ENCODE results near the gene STARD9.
A peak's percentile ranks its signal among the peaks of the same experiment; 100 is the strongest.

The STARD9 gene

GRCh38 chr15:42696626-42697025 is 121.2 kb downstream of the STARD9 start:
- no peak for DNase-seq

DNA sequence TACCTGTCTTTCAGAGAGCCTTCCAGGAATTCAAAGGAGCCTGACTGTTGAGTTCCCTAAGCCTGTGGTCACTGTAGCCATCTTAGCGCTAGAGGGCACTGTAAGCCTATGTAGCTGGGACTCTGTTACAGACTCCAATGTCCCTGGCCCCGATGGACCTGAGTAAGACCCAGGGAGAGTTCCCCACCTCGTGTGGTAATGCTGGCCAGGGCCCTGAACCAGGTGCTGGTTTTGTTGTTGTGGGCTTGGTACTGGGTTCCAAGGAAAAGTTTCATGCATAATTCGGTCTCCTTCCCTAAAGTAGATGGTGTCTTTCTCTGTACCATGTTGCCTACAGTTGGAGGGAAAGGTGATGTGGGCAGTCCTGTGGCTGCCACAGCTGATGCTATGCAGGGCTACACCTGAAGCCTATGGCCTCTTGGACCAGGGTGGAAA is 129.1 kb downstream of the STARD9 start:
- DNase-seq = peak in 1 of 2 experiments; percentile 15

DNA sequence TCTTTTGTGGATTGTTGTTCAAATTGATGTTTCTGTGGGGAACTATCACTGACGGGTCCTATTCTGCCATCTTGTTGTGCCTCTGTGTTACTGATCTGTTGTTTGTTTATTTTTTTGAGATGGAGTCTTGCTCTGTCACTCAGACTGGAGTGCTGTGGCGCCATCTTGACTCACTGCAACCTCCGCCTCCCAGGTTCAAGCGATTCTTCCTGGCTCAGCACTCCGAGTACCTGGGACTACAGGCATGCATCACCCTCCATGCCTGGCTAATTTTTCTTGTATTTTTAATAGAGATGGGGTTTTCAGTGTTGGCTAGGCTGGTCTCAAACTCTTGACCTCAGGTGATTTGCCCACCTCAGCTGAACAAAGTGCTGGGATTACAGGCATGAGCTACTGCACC is 129.9 kb downstream of the STARD9 start:
- no peak for DNase-seq

DNA sequence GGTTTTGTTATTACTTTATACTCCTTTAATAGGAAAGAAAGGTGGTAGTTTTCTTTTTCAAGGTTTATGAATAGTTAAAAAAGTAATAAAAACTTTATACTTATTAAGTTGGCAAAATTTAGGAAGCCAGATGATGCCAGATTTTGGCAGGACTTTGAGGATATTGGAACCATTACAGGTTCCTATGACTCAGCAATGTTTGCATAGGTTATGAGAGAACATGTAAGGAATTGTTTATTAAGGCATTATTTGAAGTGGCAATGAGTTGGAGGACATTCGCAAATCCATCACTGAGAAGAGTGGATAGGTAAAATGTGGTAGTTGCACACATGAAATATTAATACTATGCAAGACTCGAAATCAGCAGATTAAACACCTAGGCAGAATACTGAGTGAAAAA is 131.7 kb downstream of the STARD9 start:
- no peak for DNase-seq

DNA sequence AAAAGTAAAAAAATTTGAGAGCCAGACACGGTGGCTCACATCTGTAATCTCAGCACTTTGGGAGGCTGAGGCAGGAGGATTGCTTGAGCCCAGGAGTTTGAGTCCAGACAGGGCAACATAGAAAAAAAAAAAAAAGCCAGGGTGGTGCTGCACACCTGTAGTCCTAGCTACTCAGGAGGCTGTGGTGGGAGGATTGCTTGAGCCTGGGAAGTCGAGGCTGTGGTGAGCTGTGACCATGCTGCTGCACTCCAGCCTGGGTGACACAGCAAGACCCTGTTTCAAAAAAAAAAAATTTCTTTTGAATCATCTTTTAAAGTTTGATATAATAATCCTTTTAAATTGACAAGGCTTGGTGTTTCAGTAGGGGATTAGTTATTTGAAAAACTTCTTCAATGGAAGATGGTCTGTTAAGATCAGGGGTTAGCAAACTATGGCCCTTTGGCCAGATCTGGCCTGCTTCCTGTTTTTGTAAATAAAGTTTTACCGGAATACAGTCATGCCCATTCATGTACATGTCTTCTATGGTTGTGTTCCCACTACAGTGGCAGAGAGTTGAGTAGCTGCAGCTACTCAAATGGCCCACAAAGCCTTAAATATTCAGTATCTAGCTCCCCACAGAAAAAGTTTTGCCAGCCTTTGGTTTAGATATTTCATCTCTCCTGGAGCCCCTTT is 132.6 kb downstream of the STARD9 start:
- no peak for DNase-seq

GRCh38 chr15:42710662-42711061 is 135.3 kb downstream of the STARD9 start:
- no peak for DNase-seq

GRCh38 chr15:42711746-42712145 is 136.3 kb downstream of the STARD9 start:
- DNase-seq = no peak

DNA sequence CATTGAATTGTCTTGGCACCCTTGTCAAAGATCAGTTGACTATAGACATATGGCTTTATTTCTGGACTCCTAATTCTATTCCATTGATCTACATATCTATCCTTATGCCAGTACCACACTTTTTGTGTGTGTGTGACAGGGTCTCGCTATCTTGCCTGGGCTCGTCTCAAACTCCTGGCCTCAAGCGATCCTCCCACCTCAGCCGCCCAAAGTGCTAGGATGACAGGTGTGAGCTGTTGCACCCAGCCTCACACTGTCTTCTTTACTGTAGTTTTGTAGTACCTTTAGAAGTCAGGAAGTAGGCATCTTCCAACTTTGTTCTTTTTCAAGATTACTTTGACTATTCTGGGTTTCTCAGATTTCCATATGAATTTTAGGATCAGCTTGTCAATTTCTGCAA is 137.2 kb downstream of the STARD9 start:
- DNase-seq = no peak

DNA sequence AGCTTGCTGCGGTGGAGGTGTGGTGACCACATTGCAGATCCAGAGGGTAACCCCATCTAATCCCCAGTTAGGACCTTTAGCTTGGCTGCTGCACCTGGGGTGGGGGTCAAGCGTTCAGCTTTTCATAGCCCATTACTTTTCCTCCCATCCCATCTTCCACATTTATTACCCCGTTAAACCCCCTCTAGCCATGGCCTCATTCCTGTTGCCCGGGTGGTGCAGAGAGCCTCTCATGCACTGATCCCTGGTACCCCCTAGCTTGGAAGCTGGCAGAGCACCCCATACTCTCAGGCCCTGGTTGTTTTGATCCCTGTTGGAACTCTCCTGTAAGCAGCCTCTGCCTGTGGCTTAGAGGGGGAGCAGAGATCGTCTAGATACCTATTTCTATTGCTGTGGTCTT is 140.7 kb downstream of the STARD9 start:
- no peak for DNase-seq

DNA sequence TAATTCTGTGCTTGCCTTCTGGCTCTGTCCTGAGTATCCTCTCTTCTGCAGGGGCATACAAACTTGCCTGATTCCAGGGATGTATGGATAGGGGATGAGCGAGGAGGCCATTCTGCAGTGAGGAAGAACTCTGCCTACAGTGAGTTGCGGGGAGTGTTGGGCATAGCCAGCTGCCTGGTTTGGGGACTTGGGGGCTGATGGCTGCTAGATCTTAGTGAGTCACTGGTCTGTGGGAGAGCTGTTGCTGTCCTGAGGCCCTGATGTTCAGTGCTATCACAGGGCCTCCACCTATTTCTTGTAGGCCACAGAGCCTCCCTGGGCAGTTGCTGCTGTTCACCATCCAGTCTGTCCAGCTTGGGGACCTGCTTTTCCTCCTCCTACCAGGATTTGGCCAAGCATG is 141.2 kb downstream of the STARD9 start:
- no peak for DNase-seq

- DNase-seq = no peak
These were observed 143.6 kb downstream of the STARD9 start for GRCh38 chr15:42719043-42719442.

GRCh38 chr15:42720071-42720470 is 144.7 kb downstream of the STARD9 start:
- no peak for DNase-seq

GRCh38 chr15:42721016-42721415 is 145.6 kb downstream of the STARD9 start:
- DNase-seq = no peak

DNA sequence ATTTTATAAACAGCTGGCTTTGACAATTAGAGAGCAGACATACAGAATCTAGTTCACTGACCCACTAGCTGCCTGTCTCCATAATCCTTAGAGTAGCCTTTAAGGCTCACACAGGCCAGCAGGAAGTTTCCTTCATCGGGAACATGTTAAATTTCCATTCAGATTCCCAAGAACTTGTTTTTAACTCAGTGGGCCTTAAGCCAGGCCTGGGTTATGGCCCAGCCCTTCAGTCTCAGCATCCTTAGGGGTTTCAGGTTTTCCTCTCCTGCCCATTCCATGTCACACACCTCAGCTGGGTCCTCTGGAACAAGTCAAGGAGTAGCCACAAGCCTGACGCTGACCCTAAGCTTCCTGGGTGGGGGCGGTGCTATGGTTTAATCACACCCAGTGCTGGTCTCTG is 146.5 kb downstream of the STARD9 start:
- DNase-seq = no peak

- no peak for DNase-seq
These were observed 147.7 kb downstream of the STARD9 start for GRCh38 chr15:42723068-42723467.

DNA sequence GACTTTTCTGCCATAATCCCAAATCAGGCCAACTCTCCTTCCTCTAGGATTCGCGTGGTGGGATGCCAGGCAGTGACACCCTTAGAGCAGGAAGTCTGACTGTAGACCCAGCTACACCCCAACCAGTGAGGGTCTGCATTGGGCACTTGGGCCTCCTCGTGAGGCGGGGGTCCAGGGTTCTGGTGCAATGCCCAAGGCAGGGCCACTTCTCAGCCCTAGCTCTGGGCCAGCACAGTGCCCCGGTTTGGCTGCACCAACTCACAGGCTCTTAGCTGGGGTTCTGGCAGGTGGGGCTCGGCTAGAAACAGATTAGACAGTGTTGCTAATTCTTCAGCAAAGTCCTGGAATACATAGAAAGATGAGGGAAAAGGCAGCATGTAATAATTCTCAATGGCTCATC is 148.9 kb downstream of the STARD9 start:
- DNase-seq = no peak

DNA sequence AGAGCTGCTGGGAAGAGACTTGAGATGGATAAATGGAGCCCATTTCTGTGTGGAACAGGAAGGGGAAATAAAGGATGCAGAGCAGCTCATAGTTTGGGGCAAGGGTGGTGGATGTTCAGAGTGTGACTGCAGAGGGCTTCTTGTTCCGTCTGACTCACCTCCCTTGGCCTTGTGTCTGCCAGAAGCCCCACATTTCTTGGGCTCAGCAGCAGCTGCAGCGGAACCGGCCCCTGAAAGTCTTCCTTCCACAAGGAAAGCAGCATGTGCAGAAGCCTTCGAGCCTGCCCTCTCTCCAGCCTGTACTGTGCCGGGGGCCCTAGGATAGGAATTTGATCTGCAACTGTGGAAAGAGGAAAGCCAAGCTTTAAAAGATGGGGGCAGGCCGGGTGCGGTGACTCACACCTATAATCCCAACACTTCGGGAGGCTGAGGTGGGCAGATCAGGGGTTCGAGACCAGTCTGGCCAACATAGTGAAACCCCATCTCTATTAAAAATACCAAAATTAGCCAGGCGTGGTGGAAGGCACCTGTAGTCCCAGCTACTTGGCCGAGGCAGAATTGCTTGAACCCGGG is 150.0 kb downstream of the STARD9 start:
- DNase-seq = no peak

- no peak for DNase-seq
These were observed 150.7 kb downstream of the STARD9 start for GRCh38 chr15:42726114-42726513.

DNA sequence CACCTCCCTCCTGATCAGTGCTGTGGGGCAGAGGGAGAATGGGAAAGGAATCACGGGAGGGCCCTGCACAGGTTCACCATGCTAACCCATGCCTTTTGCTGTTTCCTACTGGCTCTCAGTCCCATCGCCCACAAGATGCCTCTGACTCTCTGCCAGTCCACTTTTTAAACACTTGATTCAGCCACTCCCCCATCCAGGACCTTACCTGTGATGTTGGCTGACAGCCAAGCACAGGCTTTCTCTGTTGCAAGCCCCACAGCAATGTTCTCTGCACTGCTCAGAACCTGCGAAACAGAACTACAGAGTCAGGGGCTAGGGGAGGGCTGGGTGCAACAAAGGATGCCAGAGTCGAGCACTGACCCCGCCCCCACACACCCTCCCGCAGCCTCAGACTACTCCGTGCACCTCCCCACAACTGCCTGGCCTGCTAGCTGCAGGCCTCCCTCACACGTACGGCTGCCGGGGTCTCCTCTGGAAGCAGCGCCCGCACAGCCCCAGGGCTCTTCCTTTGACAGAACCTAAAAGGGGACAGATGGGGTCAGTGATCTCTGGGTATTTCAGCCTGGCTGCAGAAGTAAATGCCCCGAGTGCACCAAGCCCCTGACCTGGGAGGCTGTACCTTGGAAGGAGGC is 152.5 kb downstream of the STARD9 start:
- DNase-seq = no peak

GRCh38 chr15:42728560-42728959 is 153.2 kb downstream of the STARD9 start:
- no peak for DNase-seq

- no peak for DNase-seq
These were observed 153.6 kb downstream of the STARD9 start for GRCh38 chr15:42728972-42729371.

GRCh38 chr15:42729409-42729808 is 154.0 kb downstream of the STARD9 start:
- no peak for DNase-seq

DNA sequence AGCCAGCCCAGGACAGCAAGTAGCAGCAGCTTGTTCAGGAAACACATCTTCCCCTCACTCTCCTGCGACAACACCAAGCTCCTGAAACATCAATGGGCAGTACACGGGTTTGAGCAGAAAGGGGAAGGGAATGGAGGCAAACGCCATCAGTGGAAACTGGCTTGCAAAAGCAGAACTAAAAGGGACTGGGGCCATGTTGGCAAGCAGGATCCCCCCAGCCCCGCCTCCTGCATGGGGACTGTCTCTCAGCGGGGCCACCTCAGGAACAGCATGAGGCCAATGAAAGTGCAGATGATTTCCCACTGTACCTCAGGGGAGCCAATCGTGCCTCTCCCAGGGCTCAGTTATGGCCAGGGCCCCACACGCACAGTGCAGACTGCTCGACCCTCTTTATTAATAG is 154.7 kb downstream of the STARD9 start:
- DNase-seq = no peak

GRCh38 chr15:42730536-42730935 is 155.1 kb downstream of the STARD9 start:
- DNase-seq = no peak

DNA sequence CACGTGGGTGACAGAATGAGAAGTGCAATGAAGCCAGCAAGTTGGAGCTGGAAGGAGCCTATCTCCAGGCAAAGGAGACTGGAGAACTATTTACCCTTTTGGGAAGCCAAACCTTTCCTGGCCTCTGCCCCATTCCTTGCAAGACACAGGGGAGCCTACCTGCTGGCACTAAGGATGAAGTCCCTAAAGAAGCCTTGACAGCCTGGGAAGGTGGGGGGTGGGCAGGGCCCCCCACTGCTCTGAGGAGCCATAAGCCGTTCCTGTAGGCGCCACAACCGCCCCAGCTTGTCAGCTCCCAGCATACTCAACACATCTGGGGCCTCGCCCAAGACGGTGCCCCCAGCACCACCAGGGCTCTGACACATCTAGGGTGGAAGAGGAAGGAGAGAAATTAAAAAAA is 156.1 kb downstream of the STARD9 start:
- DNase-seq = no peak
